WTC11 (cell line): ENCODE results near the gene SKI. TPM values are rescaled to one million over a fixed set of nuclear protein-coding genes. Genes with fewer than 3 reads are reported as not detected.

ENCODE experiments used
- ATAC-seq: fragments of 200-7000 bp; cut with Tn5 transposase; 2 replicates; pipeline ENCODE4 v1.10.0; 2021; ENCODE audit warnings: mild to moderate bottlenecking, moderate library complexity
- CTCF ChIA-PET: fragments of 300-600 bp; sonication (Branson Sonifier 250); formaldehyde crosslinking; loops from one replicate; lab custom pipeline; 2021; ENCODE audit warnings: antibody characterized with exemption; lab: Charles Lee
- POLR2A ChIA-PET: fragments of 350-600 bp; sonication (Branson Sonifier 250); formaldehyde crosslinking; loops from one replicate; lab custom pipeline; 2021; ENCODE audit warnings: antibody characterized with exemption; lab: Charles Lee
- DNase-seq: peaks from one replicate; pipeline ENCODE4 v3.0.0; 2021; ENCODE audit warnings: low spot score
- H3K27ac Mint-ChIP-seq: 2 replicates; pipeline ENCODE4 v1.8.0; 2021; ENCODE audit warnings: mixed read lengths
- H3K27me3 Mint-ChIP-seq: 2 replicates; pipeline ENCODE4 v1.8.0; 2021; ENCODE audit warnings: low read depth, mild to moderate bottlenecking, moderate library complexity, mixed read lengths
- H3K36me3 Mint-ChIP-seq: 2 replicates; pipeline ENCODE4 v1.8.0; 2021; ENCODE audit warnings: mixed read lengths
- H3K4me1 Mint-ChIP-seq: 2 replicates; pipeline ENCODE4 v1.8.0; 2022; ENCODE audit warnings: mixed read lengths
- H3K4me3 Mint-ChIP-seq: 2 replicates; pipeline ENCODE4 v1.8.0; 2021; ENCODE audit warnings: mild to moderate bottlenecking, moderate library complexity, mixed read lengths
- H3K9me3 Mint-ChIP-seq: 2 replicates; pipeline ENCODE4 v1.8.0; 2021; ENCODE audit warnings: mixed read lengths
- ATF6 ChIP-seq: sonication (generic); formaldehyde crosslinking; IDR thresholded peaks from 2 replicates; pipeline ENCODE4 v1.8.1; 2023; ENCODE audit warnings: mild to moderate bottlenecking, missing genetic modification reagents
- CDX4 ChIP-seq: fragments of 250-450 bp; sonication (Bioruptor Pico); IDR thresholded peaks from 2 replicates; pipeline ENCODE4 v1.9.0; 2021; ENCODE audit warnings: moderate library complexity, mild to moderate bottlenecking, inconsistent platforms, borderline replicate concordance
- CREB1 ChIP-seq: sonication (generic); formaldehyde crosslinking; IDR thresholded peaks from 2 replicates; pipeline ENCODE4 v1.8.0; 2023; ENCODE audit warnings: mild to moderate bottlenecking, missing genetic modification reagents
- ETV6 ChIP-seq: sonication (generic); formaldehyde crosslinking; IDR thresholded peaks from 2 replicates; pipeline ENCODE4 v1.8.1; 2022; ENCODE audit warnings: mild to moderate bottlenecking, missing genetic modification reagents
- FOXJ3 ChIP-seq: sonication (generic); formaldehyde crosslinking; IDR thresholded peaks from 2 replicates; pipeline ENCODE4 v1.9.0; 2021; ENCODE audit warnings: missing genetic modification reagents, mild to moderate bottlenecking, borderline replicate concordance
- FOXP4 ChIP-seq: sonication (generic); formaldehyde crosslinking; IDR thresholded peaks from 2 replicates; pipeline ENCODE4 v1.8.0; 2022; ENCODE audit warnings: mild to moderate bottlenecking, missing genetic modification reagents
- GTF2I ChIP-seq: fragments of 250-450 bp; sonication (Bioruptor Pico); conservative IDR thresholded peaks from 2 replicates; pipeline ENCODE4 v1.4.0; 2021; ENCODE audit warnings: mild to moderate bottlenecking
- OVOL2 ChIP-seq: fragments of 250-450 bp; sonication (Bioruptor Pico); IDR thresholded peaks from 2 replicates; pipeline ENCODE4 v1.9.0; 2021; ENCODE audit warnings: mild to moderate bottlenecking, borderline replicate concordance
- PRRX2 ChIP-seq: fragments of 250-450 bp; sonication (Bioruptor Pico); IDR thresholded peaks from 2 replicates; pipeline ENCODE4 v1.8.0; 2021; ENCODE audit warnings: mild to moderate bottlenecking
- RELA ChIP-seq: sonication (generic); formaldehyde crosslinking; IDR thresholded peaks from 2 replicates; pipeline ENCODE4 v1.8.1; 2022; ENCODE audit warnings: missing genetic modification reagents, mild to moderate bottlenecking, borderline replicate concordance
- SP1 ChIP-seq: sonication (generic); formaldehyde crosslinking; conservative IDR thresholded peaks from 2 replicates; pipeline ENCODE4 v1.8.1; 2022; ENCODE audit warnings: missing genetic modification reagents
- TP53 ChIP-seq: sonication (generic); formaldehyde crosslinking; IDR thresholded peaks from 2 replicates; pipeline ENCODE4 v1.8.1; 2023; ENCODE audit warnings: mild to moderate bottlenecking, missing genetic modification reagents
- ZBTB43 ChIP-seq: sonication (generic); formaldehyde crosslinking; IDR thresholded peaks from 2 replicates; pipeline ENCODE4 v1.8.1; 2023; ENCODE audit warnings: mild to moderate bottlenecking, missing genetic modification reagents
- ZNF121 ChIP-seq: sonication (generic); formaldehyde crosslinking; IDR thresholded peaks from 2 replicates; pipeline ENCODE4 v1.8.0; 2023; ENCODE audit warnings: missing genetic modification reagents
- ZNF317 ChIP-seq: sonication (generic); formaldehyde crosslinking; IDR thresholded peaks from 2 replicates; pipeline ENCODE4 v1.8.1; 2023; ENCODE audit warnings: low read depth, mild to moderate bottlenecking, moderate library complexity, missing genetic modification reagents, borderline replicate concordance
- ZNF396 ChIP-seq: fragments of 250-450 bp; sonication (Bioruptor Pico); IDR thresholded peaks from 2 replicates; pipeline ENCODE4 v1.8.0; 2021; ENCODE audit warnings: mild to moderate bottlenecking, moderate library complexity, borderline replicate concordance
- total RNA-seq: library from RNA; stranded (reverse); gene quantifications from 3 replicates; pipeline ENCODE4 v1.2.3, GENCODE V29; 2021
- TF ChIP-seq, protein P1 (sequence below): sonication (generic); formaldehyde crosslinking; IDR thresholded peaks from 2 replicates; pipeline ENCODE4 v1.8.1; 2023; ENCODE audit warnings: mild to moderate bottlenecking, moderate library complexity, missing genetic modification reagents
- TF ChIP-seq, protein P2 (sequence below): sonication (generic); formaldehyde crosslinking; IDR thresholded peaks from 2 replicates; pipeline ENCODE4 v1.8.1; 2023; ENCODE audit warnings: mild to moderate bottlenecking, missing genetic modification reagents, moderate library complexity

SKI gene
- total RNA-seq, 1 experiment from 2014 or later, result 88.6 TPM

GRCh38 chr1:2189459-2190425 lies 38.4 kb upstream of the SKI start (continued):
- TF ChIP-seq SP1 (peak; percentile 57; the same call in 1 of the 2 replicates), FOXP4 (CRISPR knock-in tag) (peak; percentile 52; the same call in 1 of the 2 replicates), GTF2I (CRISPR knock-in tag) (no peak), TP53 (no peak), CDX4 (CRISPR knock-in tag) (no peak), ETV6 (CRISPR knock-in tag) (peak; percentile 63; the same call in 1 of the 2 replicates)
- TF ChIP-seq, all 79 proteins: peak for 7

GRCh38 chr1:2190491-2190976 lies 37.6 kb upstream of the SKI start:
- H3K4me3 Mint-ChIP-seq, result no peak overlapping the region
- no peak for DNase-seq
- ChIA-PET CTCF (interaction anchor here (0.8 to 3.8 kb wide), 6 partner anchors 9 to 191 kb away, joined by 3 to 27 read pairs (median 14); no protein-coding TSS in a partner anchor), POLR2A (interaction anchor here (0.5 to 1.8 kb wide), 2 partner anchors 20 to 39 kb away, joined by 3 to 4 read pairs; no protein-coding TSS in a partner anchor)
- H3K4me1 Mint-ChIP-seq, result peaks cover 11% of the 10 kb centered on the region
- H3K9me3 Mint-ChIP-seq, result no peaks in the 10 kb centered on the region
- no peak for ATAC-seq
- peaks cover 8% of the 10 kb centered on the region for H3K36me3 Mint-ChIP-seq
- no peaks in the 10 kb centered on the region for H3K27me3 Mint-ChIP-seq
- TF ChIP-seq ETV6 (CRISPR knock-in tag), result no peak
- no peak for TF ChIP-seq ZNF121
- no peak for TF ChIP-seq FOXP4 (CRISPR knock-in tag)
- TF ChIP-seq OVOL2 (CRISPR knock-in tag), result no peak
- TF ChIP-seq, protein P1, sequence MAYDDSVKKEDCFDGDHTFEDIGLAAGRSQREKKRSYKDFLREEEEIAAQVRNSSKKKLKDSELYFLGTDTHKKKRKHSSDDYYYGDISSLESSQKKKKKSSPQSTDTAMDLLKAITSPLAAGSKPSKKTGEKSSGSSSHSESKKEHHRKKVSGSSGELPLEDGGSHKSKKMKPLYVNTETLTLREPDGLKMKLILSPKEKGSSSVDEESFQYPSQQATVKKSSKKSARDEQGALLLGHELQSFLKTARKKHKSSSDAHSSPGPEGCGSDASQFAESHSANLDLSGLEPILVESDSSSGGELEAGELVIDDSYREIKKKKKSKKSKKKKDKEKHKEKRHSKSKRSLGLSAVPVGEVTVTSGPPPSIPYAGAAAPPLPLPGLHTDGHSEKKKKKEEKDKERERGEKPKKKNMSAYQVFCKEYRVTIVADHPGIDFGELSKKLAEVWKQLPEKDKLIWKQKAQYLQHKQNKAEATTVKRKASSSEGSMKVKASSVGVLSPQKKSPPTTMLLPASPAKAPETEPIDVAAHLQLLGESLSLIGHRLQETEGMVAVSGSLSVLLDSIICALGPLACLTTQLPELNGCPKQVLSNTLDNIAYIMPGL (CRISPR knock-in tag), result no peak
- no peak for TF ChIP-seq TP53
- no peak for TF ChIP-seq RELA (CRISPR knock-in tag)
- TF ChIP-seq ZNF317 (CRISPR knock-in tag), result no peak
- TF ChIP-seq PRRX2 (CRISPR knock-in tag), result no peak
- TF ChIP-seq ZBTB43, result no peak
- TF ChIP-seq ATF6 (CRISPR knock-in tag), result no peak
- no peak for TF ChIP-seq CDX4 (CRISPR knock-in tag)
- no peak for TF ChIP-seq CREB1 (CRISPR knock-in tag)
- TF ChIP-seq FOXJ3 (CRISPR knock-in tag), result no peak
- TF ChIP-seq, protein P2, sequence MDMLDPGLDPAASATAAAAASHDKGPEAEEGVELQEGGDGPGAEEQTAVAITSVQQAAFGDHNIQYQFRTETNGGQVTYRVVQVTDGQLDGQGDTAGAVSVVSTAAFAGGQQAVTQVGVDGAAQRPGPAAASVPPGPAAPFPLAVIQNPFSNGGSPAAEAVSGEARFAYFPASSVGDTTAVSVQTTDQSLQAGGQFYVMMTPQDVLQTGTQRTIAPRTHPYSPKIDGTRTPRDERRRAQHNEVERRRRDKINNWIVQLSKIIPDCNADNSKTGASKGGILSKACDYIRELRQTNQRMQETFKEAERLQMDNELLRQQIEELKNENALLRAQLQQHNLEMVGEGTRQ (CRISPR knock-in tag), result no peak
- no peak for TF ChIP-seq ZNF396
- H3K27ac Mint-ChIP-seq, result peak overlapping the region; percentile 53
